HL-60 (cell line): Measurements from ENCODE around the gene LSM4.

Experiments used
- DNase-seq, 2 experiments: peaks; one replicate each; pipeline ENCODE4 v3.0.0-alpha.2; 2010 to 2020; ENCODE audit warnings: low read depth in 1 of 2, low spot score in 1 of 2
- H3K27ac ChIP-seq: fragments of 250-450 bp; sonication (Bioruptor Pico); replicated peaks from 2 replicates; pipeline ENCODE4 v1.5.1; 2020; ENCODE audit warnings: mild to moderate bottlenecking, moderate library complexity
- H3K27me3 ChIP-seq: fragments of 250-450 bp; sonication (Bioruptor Pico); 2 replicates; pipeline ENCODE4 v1.5.1; 2021; ENCODE audit warnings: mild to moderate bottlenecking, moderate library complexity; ENCODE audit not compliant: insufficient read depth, poor library complexity, severe bottlenecking
- H3K4me3 ChIP-seq: replicated peaks from 2 replicates; pipeline ENCODE4 v1.5.1; 2011; ENCODE audit warnings: mild to moderate bottlenecking, control low read depth, low read length; ENCODE audit not compliant: insufficient read depth
- CTCF ChIP-seq: IDR thresholded peaks from one replicate; pipeline ENCODE4 v1.5.1; 2011; ENCODE audit warnings: low read length, control low read depth, inconsistent platforms; ENCODE audit not compliant: insufficient read depth
- GABPA ChIP-seq: IDR thresholded peaks from 2 replicates; pipeline ENCODE4 v1.6.1; 2012; ENCODE audit warnings: low read depth
- POLR2AphosphoS5 ChIP-seq: IDR thresholded peaks from 2 replicates; pipeline ENCODE4 v1.6.1; 2012; ENCODE audit warnings: low read depth
- REST ChIP-seq: IDR thresholded peaks from 2 replicates; pipeline ENCODE4 v1.6.1; 2012; ENCODE audit warnings: low read depth; ENCODE audit not compliant: insufficient replicate concordance
- SPI1 ChIP-seq: IDR thresholded peaks from 2 replicates; pipeline ENCODE4 v1.6.1; 2012; ENCODE audit warnings: low read depth, mild to moderate bottlenecking, borderline replicate concordance

The LSM4 gene

DNA sequence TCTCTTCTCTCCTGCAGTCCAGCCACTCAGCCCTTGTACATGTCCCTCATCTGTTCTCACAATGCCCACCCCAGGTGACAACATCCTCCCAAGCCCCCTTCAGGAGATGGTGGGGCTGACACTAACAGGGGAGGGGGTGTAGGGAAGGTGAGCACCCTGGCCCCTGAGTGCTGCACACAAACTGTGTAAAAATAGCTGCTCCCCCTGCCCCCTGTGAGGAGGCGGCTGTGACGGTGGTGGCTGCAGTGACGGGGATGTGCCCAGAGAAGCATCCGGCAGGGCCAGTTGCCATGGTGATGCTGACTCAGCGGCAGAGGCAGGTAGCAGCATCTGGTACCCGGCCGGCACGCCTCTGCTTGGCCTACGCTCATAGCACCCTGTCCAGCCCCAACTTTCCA is 28.4 kb downstream of the LSM4 start:
- no peak for DNase-seq
- Histone ChIP-seq H3K27me3 (no peaks in the 10 kb centered on the region), H3K4me3 (no peak overlapping the region), H3K27ac (no peak overlapping the region)
- TF ChIP-seq CTCF (no peak), POLR2AphosphoS5 (no peak)

DNA sequence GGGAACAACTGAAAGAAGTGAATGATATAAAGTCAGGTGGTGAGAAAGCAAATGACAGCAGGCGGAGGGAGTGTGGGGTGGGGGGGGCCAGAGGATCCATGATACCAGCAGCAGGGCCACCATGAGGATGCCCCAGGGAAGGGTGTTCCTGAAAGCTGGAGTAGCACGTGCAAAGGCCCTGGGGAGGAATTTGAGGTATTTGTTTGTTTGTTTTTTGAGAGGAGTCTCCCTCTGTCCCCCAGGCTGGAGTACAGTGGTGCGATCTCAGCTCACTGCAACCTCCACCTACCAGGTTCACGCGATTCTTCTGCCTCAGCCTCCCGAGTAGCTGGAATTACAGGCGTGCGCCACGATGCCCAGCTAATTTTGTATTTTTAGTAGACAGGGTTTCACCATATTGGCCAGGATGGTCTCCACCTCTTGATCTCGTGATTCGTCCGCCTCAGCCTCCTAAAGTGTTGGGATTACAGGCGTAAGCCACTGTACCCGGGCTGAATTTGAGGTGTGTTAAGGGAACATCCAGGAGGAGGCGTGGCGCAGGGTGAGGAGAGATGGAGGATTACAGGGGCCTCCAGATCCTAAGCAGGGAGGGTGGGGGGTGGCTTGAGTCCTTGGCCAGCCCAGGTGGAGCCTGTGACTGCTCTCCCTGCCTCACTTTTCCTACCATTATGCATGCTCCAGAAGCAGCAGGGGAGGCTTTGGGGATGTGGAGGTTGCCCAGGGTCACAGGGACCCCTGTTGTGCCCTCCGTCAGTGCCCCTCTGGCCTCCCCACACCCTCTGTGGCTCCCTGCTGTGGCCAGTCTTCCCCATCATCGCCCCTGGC is 29.0 kb downstream of the LSM4 start:
- Histone ChIP-seq H3K27me3 (no peaks in the 10 kb centered on the region), H3K27ac (peak overlapping the region; percentile 96), H3K4me3 (peak overlapping the region; percentile 41; the same call in 1 of the 2 replicates)
- TF ChIP-seq POLR2AphosphoS5 (no peak), CTCF (no peak), REST (no peak), SPI1 (no peak), GABPA (no peak)
- DNase-seq, result no peak

DNA sequence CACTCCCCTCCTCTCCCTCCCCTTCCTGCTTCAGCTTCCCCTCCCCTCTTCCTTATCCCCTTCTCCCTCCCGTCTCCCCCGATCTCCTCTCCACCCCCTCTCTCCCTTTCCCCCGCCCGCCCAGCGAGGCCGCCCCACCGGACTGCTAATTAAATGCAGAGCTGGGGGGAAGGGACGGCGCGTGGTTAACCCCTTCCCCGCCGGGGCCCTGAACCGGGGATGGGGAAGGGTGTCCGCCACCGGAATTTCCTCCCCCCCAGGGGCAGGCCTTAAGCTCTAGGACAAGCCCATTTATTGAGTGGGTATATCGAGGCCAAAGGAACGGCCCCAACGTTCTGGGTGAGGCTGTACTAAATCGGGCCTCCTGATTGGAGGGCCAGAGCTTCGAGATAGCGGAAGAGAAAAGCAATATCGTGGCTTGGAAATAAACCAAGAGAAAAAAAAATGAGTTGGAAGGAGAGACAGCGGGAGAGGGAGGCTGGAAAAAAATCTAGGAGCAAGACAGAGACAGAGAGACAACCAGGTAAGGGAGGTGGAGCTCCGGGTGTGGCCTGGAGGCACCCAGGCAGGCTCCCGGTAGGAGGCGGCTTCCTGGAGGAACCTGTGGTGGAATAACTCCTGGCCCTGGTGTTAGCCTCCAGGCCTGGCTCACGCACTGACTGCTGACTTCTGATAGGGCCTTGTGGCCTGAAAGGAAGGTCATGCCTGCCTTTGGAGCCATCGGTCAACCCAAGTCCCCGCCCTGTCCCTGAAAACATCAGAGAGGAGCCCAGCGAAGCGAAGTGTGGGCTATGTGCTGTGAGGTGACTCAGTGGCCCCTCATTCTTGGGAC is 29.9 kb downstream of the LSM4 start:
- Histone ChIP-seq H3K4me3 (peak overlapping the region; percentile 41), H3K27ac (peak overlapping the region; percentile 96), H3K27me3 (no peaks in the 10 kb centered on the region)
- TF ChIP-seq SPI1, result no peak
- no peak for TF ChIP-seq CTCF
- TF ChIP-seq GABPA, result no peak
- peak; percentile 50 for TF ChIP-seq POLR2AphosphoS5
- peak; percentile 81 to 85 for DNase-seq

DNA sequence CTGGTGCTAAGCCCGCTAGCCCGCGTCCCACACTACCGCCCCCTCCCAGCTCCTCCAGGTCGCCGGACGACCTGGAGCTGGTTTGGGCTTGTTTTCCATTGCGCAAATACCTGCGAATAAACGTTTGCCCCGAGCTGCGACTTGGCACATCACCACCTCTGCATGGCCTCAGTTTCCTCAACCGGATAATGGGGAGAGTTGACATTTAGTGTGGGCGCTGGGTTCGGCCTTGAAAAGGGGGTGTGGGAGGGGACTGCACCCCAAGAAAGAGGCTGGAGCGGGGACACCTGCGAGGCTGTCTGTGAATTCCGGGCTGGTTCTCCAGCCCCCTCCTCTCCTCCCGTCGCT is 30.4 kb downstream of the LSM4 start:
- TF ChIP-seq POLR2AphosphoS5 (peak; percentile 9; the same call in 1 of the 2 replicates), GABPA (no peak)
- peak in 1 of 2 experiments; percentile 54 for DNase-seq
- H3K27me3 ChIP-seq, result no peaks in the 10 kb centered on the region
- peak overlapping the region; percentile 96 for H3K27ac ChIP-seq
- H3K4me3 ChIP-seq, result peak overlapping the region; percentile 41
